GM23338 (cell line): Measurements from ENCODE around the gene PGF. TPM values are rescaled to one million over a fixed set of nuclear protein-coding genes. Genes with fewer than 3 reads are reported as not detected.

Experiments
- ATAC-seq: fragments of 200-7000 bp; cut with Tn5 transposase; 3 replicates; pipeline ENCODE4 v1.9.1; 2020
- DNase-seq: peaks from one replicate; pipeline ENCODE4 v3.0.0-alpha.2; 2015; ENCODE audit warnings: low spot score
- H2AFZ ChIP-seq: fragments of 200-600 bp; sonication (generic); 2 replicates; pipeline ENCODE4 v1.8.0; 2016; ENCODE audit warnings: antibody characterized with exemption, mild to moderate bottlenecking, moderate library complexity
- H3F3A ChIP-seq: fragments of 200-600 bp; sonication (generic); replicated peaks from 2 replicates; pipeline ENCODE4 v1.8.0; 2017; ENCODE audit warnings: antibody characterized with exemption, mixed run types, low read depth
- H3K27ac ChIP-seq: fragments of 200-600 bp; sonication (generic); 2 replicates; pipeline ENCODE4 v1.6.1; 2016; ENCODE audit warnings: low read depth
- H3K27me3 ChIP-seq: fragments of 200-600 bp; sonication (generic); 2 replicates; pipeline ENCODE4 v1.8.0; 2016; ENCODE audit warnings: mild to moderate bottlenecking, mixed run types, moderate library complexity; ENCODE audit not compliant: insufficient read depth
- H3K36me3 ChIP-seq: fragments of 200-600 bp; sonication (generic); 2 replicates; pipeline ENCODE4 v1.8.0; 2016; ENCODE audit warnings: mild to moderate bottlenecking; ENCODE audit not compliant: insufficient read depth
- H3K4me1 ChIP-seq: fragments of 200-600 bp; sonication (generic); 2 replicates; pipeline ENCODE4 v1.8.0; 2016; ENCODE audit warnings: mild to moderate bottlenecking, moderate library complexity; ENCODE audit not compliant: insufficient read depth
- H3K4me2 ChIP-seq: fragments of 200-600 bp; sonication (generic); 2 replicates; pipeline ENCODE4 v1.7.1; 2017; ENCODE audit warnings: mixed run types
- H3K4me3 ChIP-seq: fragments of 200-600 bp; sonication (generic); 2 replicates; pipeline ENCODE4 v1.6.1; 2016; ENCODE audit warnings: mixed run types
- H3K79me2 ChIP-seq: fragments of 200-600 bp; sonication (generic); replicated peaks from 2 replicates; pipeline ENCODE4 v1.8.0; 2017; ENCODE audit warnings: mild to moderate bottlenecking; ENCODE audit not compliant: insufficient read depth
- H3K9me2 ChIP-seq: fragments of 200-600 bp; sonication (generic); 2 replicates; pipeline ENCODE4 v1.8.0; 2017; ENCODE audit not compliant: insufficient read depth
- H4K20me1 ChIP-seq: fragments of 200-600 bp; sonication (generic); replicated peaks from 2 replicates; pipeline ENCODE4 v1.8.0; 2017; ENCODE audit warnings: mild to moderate bottlenecking; ENCODE audit not compliant: insufficient read depth
- H3K27ac Mint-ChIP-seq: 2 replicates; pipeline ENCODE4 v1.8.0; 2020; ENCODE audit warnings: inconsistent platforms, mild to moderate bottlenecking, moderate library complexity, mixed read lengths
- H3K27me3 Mint-ChIP-seq: 3 replicates; pipeline ENCODE4 v1.8.0; 2022; ENCODE audit warnings: low read depth, mild to moderate bottlenecking, moderate library complexity, mixed read lengths, inconsistent platforms; ENCODE audit not compliant: insufficient read depth, poor library complexity
- H3K36me3 Mint-ChIP-seq: 3 replicates; pipeline ENCODE4 v1.8.0; 2021; ENCODE audit warnings: low read depth, mild to moderate bottlenecking, inconsistent platforms, moderate library complexity, mixed read lengths
- H3K4me1 Mint-ChIP-seq: 3 replicates; pipeline ENCODE4 v1.8.0; 2020; ENCODE audit warnings: mild to moderate bottlenecking, inconsistent platforms, mixed read lengths
- H3K4me3 Mint-ChIP-seq: 3 replicates; pipeline ENCODE4 v1.8.0; 2021; ENCODE audit warnings: moderate library complexity, mild to moderate bottlenecking, inconsistent platforms, mixed read lengths
- H3K9me3 Mint-ChIP-seq: 3 replicates; pipeline ENCODE4 v1.8.0; 2020; ENCODE audit warnings: moderate library complexity, mild to moderate bottlenecking, inconsistent platforms, mixed read lengths
- EZH2phosphoT487 ChIP-seq: fragments of 200-600 bp; sonication (generic); IDR thresholded peaks from one replicate; pipeline ENCODE4 v1.8.1; 2018; ENCODE audit warnings: antibody characterized with exemption; ENCODE audit not compliant: unreplicated experiment
- JUNB ChIP-seq: IDR thresholded peaks from one replicate; pipeline ENCODE4 v1.6.1; 2016; ENCODE audit warnings: antibody characterized with exemption; ENCODE audit not compliant: unreplicated experiment
- NANOG ChIP-seq: IDR thresholded peaks from 2 replicates; pipeline ENCODE4 v1.6.1; 2016; ENCODE audit warnings: antibody characterized with exemption, borderline replicate concordance
- POLR2AphosphoS5 ChIP-seq: IDR thresholded peaks from 2 replicates; pipeline ENCODE4 v1.6.1; 2016; ENCODE audit warnings: antibody characterized with exemption, low read depth
- ZNF114 ChIP-seq: fragments of 250-450 bp; sonication (Bioruptor Pico); IDR thresholded peaks from 2 replicates; pipeline ENCODE4 v1.5.0; 2020; ENCODE audit warnings: mild to moderate bottlenecking, moderate library complexity
- polyA plus RNA-seq: library from polyadenylated mRNA; unstranded; fragments of >200 nt; fragmentation: Nextera tagmentation; extraction: Ambion mirVana; gene quantifications from 2 replicates; pipeline ENCODE4 v1.2.1, GENCODE V29; 2016
- total RNA-seq: library from RNA; depleted of rRNA; stranded (reverse); fragments of >200 nt; shearing (Covaris generic); gene quantifications from 2 replicates; pipeline ENCODE4 v1.2.3, GENCODE V29; 2014
- TF ChIP-seq, protein P1 (sequence below): fragments of 250-450 bp; sonication (Bioruptor Pico); IDR thresholded peaks from 2 replicates; pipeline ENCODE4 v1.5.0; 2020; ENCODE audit warnings: mild to moderate bottlenecking, moderate library complexity
- TF ChIP-seq, protein P2 (sequence below), 2 experiments: fragments of 200-600 bp in 1 of 2; sonication (generic) in 1 of 2; conservative IDR thresholded peaks; 2 replicates each; pipeline versions ENCODE4 v1.5.1 to v1.6.1; 2016 to 2017; ENCODE audit warnings: antibody characterized with exemption in 2 of 2, low read depth in 2 of 2, mild to moderate bottlenecking in 2 of 2, moderate library complexity in 1 of 2

Gene PGF
- total and polyA plus RNA-seq, 2 experiments from 2014 or later, result 2.9 to 6.3 TPM

DNA sequence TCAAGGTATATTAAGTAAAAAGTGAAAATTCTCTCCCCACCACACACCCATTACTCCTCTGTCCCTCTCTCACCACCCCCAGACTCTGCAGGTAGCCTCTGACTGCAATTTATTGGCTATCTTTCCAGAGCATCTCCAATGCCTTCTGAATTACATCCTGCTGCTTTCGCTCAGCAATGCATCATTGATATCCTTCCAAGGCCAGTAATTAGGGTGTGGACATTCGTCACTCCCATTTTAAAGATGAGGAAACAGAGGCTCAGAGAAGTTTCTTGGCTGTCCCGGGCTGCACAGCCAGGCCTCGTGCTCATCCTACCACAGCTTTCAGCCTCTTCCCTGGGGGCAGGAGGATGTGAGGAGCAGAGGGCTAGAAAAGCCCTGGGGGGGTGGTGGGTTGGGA, 23.6 kb upstream of the PGF start:
- DNase-seq (no peak), ATAC-seq (no peak)
- Mint-ChIP-seq H3K27me3 (peaks cover 9% of the 10 kb centered on the region), H3K4me3 (no peak overlapping the region; the same call in 2 of the 3 replicates), H3K36me3 (no peaks in the 10 kb centered on the region), H3K9me3 (no peaks in the 10 kb centered on the region; the same call in 2 of the 3 replicates), H3K27ac (no peak overlapping the region), H3K4me1 (peaks cover 42% of the 10 kb centered on the region)
- Histone ChIP-seq H3K36me3 (no peaks in the 10 kb centered on the region), H3F3A (peaks cover 8% of the 10 kb centered on the region; the same call in 1 of the 2 replicates), H2AFZ (peak overlapping the region; percentile 94), H3K79me2 (no peaks in the 10 kb centered on the region), H3K9me2 (no peaks in the 10 kb centered on the region), H3K27ac (no peak overlapping the region), H3K27me3 (no peaks in the 10 kb centered on the region), H4K20me1 (no peaks in the 10 kb centered on the region), H3K4me3 (no peak overlapping the region), H3K4me2 (no peak overlapping the region; the same call in 1 of the 2 replicates), H3K4me1 (peaks cover 32% of the 10 kb centered on the region)
- TF ChIP-seq POLR2AphosphoS5 (no peak), EZH2phosphoT487 (no peak), NANOG (no peak), JUNB (no peak), ZNF114 (CRISPR knock-in tag) (no peak)
- TF ChIP-seq, protein P1, sequence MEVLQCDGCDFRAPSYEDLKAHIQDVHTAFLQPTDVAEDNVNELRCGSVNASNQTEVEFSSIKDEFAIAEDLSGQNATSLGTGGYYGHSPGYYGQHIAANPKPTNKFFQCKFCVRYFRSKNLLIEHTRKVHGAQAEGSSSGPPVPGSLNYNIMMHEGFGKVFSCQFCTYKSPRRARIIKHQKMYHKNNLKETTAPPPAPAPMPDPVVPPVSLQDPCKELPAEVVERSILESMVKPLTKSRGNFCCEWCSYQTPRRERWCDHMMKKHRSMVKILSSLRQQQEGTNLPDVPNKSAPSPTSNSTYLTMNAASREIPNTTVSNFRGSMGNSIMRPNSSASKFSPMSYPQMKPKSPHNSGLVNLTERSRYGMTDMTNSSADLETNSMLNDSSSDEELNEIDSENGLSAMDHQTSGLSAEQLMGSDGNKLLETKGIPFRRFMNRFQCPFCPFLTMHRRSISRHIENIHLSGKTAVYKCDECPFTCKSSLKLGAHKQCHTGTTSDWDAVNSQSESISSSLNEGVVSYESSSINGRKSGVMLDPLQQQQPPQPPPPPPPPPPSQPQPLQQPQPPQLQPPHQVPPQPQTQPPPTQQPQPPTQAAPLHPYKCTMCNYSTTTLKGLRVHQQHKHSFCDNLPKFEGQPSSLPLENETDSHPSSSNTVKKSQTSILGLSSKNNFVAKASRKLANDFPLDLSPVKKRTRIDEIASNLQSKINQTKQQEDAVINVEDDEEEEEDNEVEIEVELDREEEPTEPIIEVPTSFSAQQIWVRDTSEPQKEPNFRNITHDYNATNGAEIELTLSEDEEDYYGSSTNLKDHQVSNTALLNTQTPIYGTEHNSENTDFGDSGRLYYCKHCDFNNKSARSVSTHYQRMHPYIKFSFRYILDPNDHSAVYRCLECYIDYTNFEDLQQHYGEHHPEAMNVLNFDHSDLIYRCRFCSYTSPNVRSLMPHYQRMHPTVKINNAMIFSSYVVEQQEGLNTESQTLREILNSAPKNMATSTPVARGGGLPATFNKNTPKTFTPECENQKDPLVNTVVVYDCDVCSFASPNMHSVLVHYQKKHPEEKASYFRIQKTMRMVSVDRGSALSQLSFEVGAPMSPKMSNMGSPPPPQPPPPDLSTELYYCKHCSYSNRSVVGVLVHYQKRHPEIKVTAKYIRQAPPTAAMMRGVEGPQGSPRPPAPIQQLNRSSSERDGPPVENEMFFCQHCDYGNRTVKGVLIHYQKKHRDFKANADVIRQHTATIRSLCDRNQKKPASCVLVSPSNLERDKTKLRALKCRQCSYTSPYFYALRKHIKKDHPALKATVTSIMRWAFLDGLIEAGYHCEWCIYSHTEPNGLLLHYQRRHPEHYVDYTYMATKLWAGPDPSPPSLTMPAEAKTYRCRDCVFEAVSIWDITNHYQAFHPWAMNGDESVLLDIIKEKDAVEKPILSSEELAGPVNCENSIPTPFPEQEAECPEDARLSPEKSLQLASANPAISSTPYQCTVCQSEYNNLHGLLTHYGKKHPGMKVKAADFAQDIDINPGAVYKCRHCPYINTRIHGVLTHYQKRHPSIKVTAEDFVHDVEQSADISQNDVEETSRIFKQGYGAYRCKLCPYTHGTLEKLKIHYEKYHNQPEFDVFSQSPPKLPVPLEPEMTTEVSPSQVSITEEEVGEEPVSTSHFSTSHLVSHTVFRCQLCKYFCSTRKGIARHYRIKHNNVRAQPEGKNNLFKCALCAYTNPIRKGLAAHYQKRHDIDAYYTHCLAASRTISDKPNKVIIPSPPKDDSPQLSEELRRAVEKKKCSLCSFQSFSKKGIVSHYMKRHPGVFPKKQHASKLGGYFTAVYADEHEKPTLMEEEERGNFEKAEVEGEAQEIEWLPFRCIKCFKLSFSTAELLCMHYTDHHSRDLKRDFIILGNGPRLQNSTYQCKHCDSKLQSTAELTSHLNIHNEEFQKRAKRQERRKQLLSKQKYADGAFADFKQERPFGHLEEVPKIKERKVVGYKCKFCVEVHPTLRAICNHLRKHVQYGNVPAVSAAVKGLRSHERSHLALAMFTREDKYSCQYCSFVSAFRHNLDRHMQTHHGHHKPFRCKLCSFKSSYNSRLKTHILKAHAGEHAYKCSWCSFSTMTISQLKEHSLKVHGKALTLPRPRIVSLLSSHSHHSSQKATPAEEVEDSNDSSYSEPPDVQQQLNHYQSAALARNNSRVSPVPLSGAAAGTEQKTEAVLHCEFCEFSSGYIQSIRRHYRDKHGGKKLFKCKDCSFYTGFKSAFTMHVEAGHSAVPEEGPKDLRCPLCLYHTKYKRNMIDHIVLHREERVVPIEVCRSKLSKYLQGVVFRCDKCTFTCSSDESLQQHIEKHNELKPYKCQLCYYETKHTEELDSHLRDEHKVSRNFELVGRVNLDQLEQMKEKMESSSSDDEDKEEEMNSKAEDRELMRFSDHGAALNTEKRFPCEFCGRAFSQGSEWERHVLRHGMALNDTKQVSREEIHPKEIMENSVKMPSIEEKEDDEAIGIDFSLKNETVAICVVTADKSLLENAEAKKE, result no peak

DNA sequence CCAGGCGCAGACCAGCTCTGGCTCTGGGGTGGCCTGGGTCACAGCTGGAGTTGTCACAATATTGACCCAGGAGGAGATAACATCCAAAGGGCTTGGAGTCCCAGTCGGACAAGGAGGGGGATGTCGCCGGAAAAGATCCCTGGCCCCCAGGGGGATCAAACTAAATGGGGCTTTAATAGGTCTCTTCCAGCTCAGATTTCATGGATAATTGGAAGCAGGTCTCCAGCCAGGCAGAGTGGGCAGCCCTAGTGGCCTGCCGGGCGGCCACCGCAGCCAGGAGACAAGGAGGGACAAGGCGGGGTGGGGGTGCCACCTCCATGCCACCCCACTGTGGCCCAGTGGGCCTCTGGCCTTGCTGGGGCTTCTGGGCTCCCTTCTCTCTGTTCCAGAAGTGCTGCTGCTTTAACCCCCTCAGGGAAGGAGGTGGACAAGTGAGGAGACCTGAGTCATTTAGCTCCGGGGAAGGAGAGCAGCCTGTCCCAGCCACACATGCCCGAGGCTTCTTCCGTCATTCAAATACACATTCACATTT, 23.1 kb upstream of the PGF start:
- ATAC-seq (no peak), DNase-seq (no peak)
- Histone ChIP-seq H3F3A (peaks cover 8% of the 10 kb centered on the region; the same call in 1 of the 2 replicates), H3K79me2 (no peaks in the 10 kb centered on the region), H3K27me3 (no peaks in the 10 kb centered on the region), H4K20me1 (no peaks in the 10 kb centered on the region), H3K27ac (no peak overlapping the region), H3K4me1 (peaks cover 34% of the 10 kb centered on the region), H2AFZ (peak overlapping the region; percentile 66; the same call in 1 of the 2 replicates), H3K9me2 (no peaks in the 10 kb centered on the region), H3K4me3 (no peak overlapping the region), H3K36me3 (no peaks in the 10 kb centered on the region), H3K4me2 (no peak overlapping the region)
- no peaks in the 10 kb centered on the region for H3K36me3 Mint-ChIP-seq
- peaks cover 9% of the 10 kb centered on the region for H3K27me3 Mint-ChIP-seq
- no peak overlapping the region for H3K27ac Mint-ChIP-seq
- H3K4me1 Mint-ChIP-seq, result peaks cover 43% of the 10 kb centered on the region
- no peaks in the 10 kb centered on the region; the same call in 2 of the 3 replicates for H3K9me3 Mint-ChIP-seq
- no peak overlapping the region; the same call in 2 of the 3 replicates for H3K4me3 Mint-ChIP-seq
- TF ChIP-seq, protein P2, sequence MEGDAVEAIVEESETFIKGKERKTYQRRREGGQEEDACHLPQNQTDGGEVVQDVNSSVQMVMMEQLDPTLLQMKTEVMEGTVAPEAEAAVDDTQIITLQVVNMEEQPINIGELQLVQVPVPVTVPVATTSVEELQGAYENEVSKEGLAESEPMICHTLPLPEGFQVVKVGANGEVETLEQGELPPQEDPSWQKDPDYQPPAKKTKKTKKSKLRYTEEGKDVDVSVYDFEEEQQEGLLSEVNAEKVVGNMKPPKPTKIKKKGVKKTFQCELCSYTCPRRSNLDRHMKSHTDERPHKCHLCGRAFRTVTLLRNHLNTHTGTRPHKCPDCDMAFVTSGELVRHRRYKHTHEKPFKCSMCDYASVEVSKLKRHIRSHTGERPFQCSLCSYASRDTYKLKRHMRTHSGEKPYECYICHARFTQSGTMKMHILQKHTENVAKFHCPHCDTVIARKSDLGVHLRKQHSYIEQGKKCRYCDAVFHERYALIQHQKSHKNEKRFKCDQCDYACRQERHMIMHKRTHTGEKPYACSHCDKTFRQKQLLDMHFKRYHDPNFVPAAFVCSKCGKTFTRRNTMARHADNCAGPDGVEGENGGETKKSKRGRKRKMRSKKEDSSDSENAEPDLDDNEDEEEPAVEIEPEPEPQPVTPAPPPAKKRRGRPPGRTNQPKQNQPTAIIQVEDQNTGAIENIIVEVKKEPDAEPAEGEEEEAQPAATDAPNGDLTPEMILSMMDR (conservative IDR thresholded peaks at IDR 0.05; ENCODE audit: low read depth in 2 of 2), result no peak
- TF ChIP-seq JUNB, result no peak
